IPS-18a (cell line): Measurements from ENCODE around the gene OR6K3.

ENCODE experiments used
- H3K27ac ChIP-seq: one replicate; pipeline ENCODE4 v1.5.1; 2013; ENCODE audit warnings: low read length
- H3K27me3 ChIP-seq: one replicate; pipeline ENCODE4 v1.6.1; 2013; ENCODE audit warnings: mild to moderate bottlenecking, low read length; ENCODE audit not compliant: control insufficient read depth, insufficient read depth
- H3K36me3 ChIP-seq: one replicate; pipeline ENCODE4 v1.6.1; 2013; ENCODE audit warnings: low read depth, low read length; ENCODE audit not compliant: control insufficient read depth
- H3K4me1 ChIP-seq: one replicate; pipeline ENCODE4 v1.6.1; 2013; ENCODE audit warnings: low read depth, low read length; ENCODE audit not compliant: control insufficient read depth
- H3K4me3 ChIP-seq: one replicate; pipeline ENCODE4 v1.5.1; 2013; ENCODE audit warnings: low read length
- H3K9ac ChIP-seq: one replicate; pipeline ENCODE4 v1.6.1; 2013; ENCODE audit warnings: mild to moderate bottlenecking, low read length, moderate library complexity
- H3K9me3 ChIP-seq: one replicate; pipeline ENCODE4 v1.6.1; 2013; ENCODE audit warnings: low read depth, low read length; ENCODE audit not compliant: control insufficient read depth

OR6K3 gene, protein sequence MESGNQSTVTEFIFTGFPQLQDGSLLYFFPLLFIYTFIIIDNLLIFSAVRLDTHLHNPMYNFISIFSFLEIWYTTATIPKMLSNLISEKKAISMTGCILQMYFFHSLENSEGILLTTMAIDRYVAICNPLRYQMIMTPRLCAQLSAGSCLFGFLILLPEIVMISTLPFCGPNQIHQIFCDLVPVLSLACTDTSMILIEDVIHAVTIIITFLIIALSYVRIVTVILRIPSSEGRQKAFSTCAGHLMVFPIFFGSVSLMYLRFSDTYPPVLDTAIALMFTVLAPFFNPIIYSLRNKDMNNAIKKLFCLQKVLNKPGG

DNA sequence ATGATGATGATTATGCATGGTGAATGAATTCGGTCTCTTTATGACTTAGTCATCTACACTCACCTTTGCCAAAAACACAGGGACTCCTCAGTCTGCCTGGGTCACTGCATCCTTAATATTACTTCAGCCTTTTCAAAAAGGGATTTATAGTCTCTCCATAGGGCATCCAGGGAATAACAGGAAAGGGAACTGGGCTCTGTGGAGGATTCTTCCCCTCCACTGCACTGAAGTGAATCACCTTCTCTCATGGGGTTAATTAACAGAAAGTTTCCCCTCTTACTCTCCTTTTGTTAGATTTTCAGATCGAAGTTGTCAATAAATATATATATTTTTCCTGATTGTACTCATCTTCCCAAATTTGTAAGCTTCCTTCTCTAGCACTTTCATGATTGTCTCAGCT, at the start of gene OR6K3:
Gene OR6K3 (minus strand): TSS at position 101 of the 400 bp plus-strand sequence. CDS start 2,605 bp downstream, outside the sequence.
- Histone ChIP-seq H3K27me3 (no peaks in the 10 kb centered on the region), H3K36me3 (no peaks in the 10 kb centered on the region), H3K4me1 (no peaks in the 10 kb centered on the region), H3K9ac (no peak within 1 kb of the TSS), H3K9me3 (no peaks in the 10 kb centered on the region), H3K27ac (no peak within 1 kb of the TSS), H3K4me3 (no peak within 1 kb of the TSS)

DNA sequence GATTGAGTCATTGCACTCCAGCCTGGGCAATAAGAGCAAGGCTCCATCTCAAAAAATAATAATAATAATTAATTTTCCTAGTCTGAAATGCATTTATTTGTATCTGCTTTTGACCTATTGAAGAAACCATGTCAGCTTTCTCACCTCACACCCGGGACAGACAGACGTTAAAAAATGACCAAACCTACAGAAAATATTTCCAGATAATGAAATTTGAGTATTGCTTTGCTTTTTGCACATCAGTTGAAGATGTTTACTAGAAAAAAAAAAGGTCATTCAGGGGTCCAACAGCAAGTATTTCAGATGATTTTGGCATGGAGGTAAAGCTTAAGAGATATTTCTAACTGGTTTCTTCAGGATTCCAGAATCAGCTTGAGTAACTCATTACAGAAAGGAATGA, 33.9 kb upstream of the OR6K3 start, which contains the start of gene OR6K6:
Gene OR6K6 (plus strand): TSS at position 301 of the 400 bp plus-strand sequence. CDS start 168 bp downstream, outside the sequence.
- Histone ChIP-seq H3K36me3 (no peaks in the 10 kb centered on the region), H3K9me3 (no peaks in the 10 kb centered on the region), H3K27me3 (no peaks in the 10 kb centered on the region), H3K4me3 (no peak within 1 kb of the TSS), H3K27ac (no peak within 1 kb of the TSS), H3K9ac (no peak within 1 kb of the TSS), H3K4me1 (no peaks in the 10 kb centered on the region)

DNA sequence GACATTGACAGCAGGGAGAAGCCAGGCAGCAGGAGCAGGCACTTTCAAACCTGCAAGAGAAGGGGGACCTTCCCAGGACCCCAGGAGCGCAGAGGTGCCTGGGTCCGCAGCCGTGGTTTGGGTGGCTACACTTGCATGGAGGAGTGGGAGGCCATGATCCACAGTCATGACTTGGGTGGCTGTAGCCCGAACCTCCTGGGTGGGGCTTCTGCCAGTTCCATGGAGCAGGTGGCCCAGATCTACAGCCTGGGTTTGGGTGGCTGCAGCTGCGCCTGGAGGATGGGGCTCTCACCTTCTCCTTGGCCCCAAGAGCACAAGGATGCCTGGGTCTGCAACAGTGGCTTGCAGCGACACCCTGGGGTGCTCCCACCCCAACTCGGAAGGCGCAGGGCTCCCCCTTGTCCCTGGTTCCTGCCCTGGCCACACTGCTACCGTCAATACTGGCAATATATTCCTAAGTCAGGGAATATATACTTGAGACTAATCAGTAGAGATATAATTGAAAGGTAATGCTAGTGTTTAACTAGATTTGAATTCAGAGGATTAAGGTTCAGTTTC, 31.7 kb upstream of the OR6K3 start:
- Histone ChIP-seq H3K4me1 (no peaks in the 10 kb centered on the region), H3K36me3 (no peaks in the 10 kb centered on the region), H3K9ac (no peak overlapping the region), H3K27me3 (no peaks in the 10 kb centered on the region), H3K27ac (no peak overlapping the region), H3K4me3 (no peak overlapping the region), H3K9me3 (no peaks in the 10 kb centered on the region)

DNA sequence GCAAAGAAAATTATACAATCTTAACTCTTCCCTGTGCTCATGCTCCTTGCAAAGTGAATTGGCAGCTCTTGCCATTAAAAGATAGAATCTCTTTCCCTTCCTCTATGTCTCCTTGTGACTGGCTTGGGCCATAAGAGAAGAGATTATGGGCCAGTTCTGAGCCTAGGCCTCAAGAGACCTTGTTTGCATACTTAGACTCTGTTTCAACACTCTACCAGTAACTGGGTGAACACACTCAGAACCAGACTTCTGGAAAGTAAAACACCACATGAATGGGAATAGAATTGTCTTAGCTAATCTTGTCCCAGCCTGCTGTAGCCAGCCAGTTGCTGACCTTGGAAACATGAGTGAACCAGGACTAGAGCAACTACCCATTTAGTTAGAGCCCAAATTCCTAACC, 15.3 kb upstream of the OR6K3 start:
- Histone ChIP-seq H3K27me3 (no peaks in the 10 kb centered on the region), H3K27ac (no peak overlapping the region), H3K9me3 (no peaks in the 10 kb centered on the region), H3K9ac (no peak overlapping the region), H3K4me1 (no peaks in the 10 kb centered on the region), H3K4me3 (no peak overlapping the region), H3K36me3 (no peaks in the 10 kb centered on the region)

DNA sequence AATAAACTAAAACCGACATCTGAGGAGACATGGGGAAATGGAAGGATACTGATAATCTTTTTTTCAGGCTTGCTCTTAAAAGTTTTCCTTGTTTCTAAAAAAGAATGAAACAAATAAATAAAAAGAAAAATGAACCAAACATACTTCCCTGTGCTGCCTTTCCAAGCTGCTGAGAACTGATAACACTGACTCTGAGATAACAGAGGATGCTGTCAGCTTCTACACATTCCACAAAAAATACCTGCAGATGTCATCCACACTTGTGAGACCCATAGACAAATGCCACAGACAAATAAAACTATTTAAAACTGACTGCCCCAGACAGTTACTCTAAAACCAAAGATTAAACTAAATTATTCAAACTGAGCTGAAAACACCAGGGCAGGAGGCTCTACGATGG, 12.0 kb upstream of the OR6K3 start:
- H3K9ac ChIP-seq: no peak overlapping the region
- no peak overlapping the region for H3K4me3 ChIP-seq
- no peak overlapping the region for H3K27ac ChIP-seq
- H3K36me3 ChIP-seq: no peaks in the 10 kb centered on the region
- H3K27me3 ChIP-seq: no peaks in the 10 kb centered on the region
- H3K9me3 ChIP-seq: no peaks in the 10 kb centered on the region
- no peaks in the 10 kb centered on the region for H3K4me1 ChIP-seq

DNA sequence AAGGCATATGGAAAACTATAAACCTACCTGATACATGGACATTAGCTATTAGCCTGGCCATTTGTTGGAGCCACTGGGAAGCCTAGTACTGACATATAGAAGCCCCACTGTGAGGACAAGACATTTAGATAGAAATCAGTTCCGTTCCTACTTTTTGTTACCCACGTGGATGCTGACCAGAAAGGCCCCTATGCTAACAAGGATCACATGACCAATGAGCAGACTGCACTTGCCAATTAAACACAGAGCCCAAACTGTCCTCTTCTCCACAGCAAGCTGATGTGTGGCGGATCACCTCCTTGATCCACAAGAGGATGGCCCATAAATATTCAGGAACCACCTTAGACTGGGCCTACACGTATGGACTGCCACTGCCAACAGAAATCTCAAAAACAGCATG, 11.2 kb upstream of the OR6K3 start:
- H3K9me3 ChIP-seq: no peaks in the 10 kb centered on the region
- no peaks in the 10 kb centered on the region for H3K4me1 ChIP-seq
- H3K4me3 ChIP-seq: no peak overlapping the region
- H3K27ac ChIP-seq: no peak overlapping the region
- no peak overlapping the region for H3K9ac ChIP-seq
- no peaks in the 10 kb centered on the region for H3K27me3 ChIP-seq
- no peaks in the 10 kb centered on the region for H3K36me3 ChIP-seq

DNA sequence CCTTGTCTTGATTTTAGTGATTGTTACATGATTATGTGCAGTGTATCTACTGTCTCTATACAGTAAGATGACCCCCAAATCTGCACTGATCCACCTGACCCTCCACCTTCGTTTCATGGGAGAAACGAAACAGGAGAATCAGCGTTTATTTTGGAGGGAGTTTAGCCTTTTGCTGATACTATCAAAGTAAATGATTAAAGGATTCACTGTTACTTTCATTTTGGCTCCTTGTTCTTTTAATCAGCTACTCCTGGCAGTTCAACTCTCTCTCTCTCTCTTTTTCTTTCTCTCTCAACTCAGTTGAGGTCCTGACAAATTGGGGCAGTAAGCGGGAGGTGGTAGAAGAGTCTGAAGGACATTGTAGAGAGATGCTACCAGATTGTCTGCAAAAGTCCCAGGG, 9.9 kb upstream of the OR6K3 start:
- H3K36me3 ChIP-seq: no peaks in the 10 kb centered on the region

DNA sequence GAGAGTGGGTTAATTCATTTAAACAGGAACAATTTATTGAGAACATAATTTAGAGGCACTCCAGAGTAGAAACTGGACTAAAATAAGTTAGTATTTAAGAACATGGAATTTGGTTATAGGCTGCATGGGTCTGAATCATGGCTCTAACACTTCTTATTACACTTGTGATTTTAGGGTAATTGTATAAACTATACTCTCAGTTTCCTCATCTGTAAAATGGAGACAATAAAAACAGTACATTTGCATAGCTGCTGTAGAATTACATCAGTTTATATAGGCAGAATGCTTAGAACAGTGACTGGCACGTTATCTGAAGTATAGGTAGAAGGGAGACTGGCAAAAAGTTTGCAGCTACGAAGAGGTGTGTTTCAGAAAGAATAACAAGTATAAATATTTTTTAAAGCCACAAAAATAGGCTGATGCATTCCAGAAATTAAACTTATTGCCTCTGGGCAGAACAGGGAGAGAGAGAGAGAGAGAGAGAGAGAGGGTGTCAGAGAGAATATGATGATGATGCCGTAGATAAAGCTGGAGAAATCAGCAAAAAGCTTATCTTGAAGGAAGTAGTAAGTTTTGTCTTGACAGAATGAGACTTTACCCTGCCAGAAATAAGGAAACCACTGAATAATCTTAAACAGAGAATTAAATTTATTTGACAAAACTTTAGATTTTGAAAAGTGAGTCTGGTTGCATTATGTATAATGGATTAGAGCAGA, 8.1 kb upstream of the OR6K3 start:
- no peak overlapping the region for H3K9ac ChIP-seq
- H3K27ac ChIP-seq: no peak overlapping the region
- H3K9me3 ChIP-seq: no peaks in the 10 kb centered on the region
- H3K27me3 ChIP-seq: no peaks in the 10 kb centered on the region
- H3K36me3 ChIP-seq: no peaks in the 10 kb centered on the region
- H3K4me1 ChIP-seq: no peaks in the 10 kb centered on the region
- H3K4me3 ChIP-seq: no peak overlapping the region

More for the DNA sequence above, 9.9 kb upstream of the OR6K3 start:
- Histone ChIP-seq H3K4me3 (no peak overlapping the region), H3K9ac (no peak overlapping the region), H3K27ac (no peak overlapping the region), H3K27me3 (no peaks in the 10 kb centered on the region), H3K9me3 (no peaks in the 10 kb centered on the region), H3K4me1 (no peaks in the 10 kb centered on the region)

DNA sequence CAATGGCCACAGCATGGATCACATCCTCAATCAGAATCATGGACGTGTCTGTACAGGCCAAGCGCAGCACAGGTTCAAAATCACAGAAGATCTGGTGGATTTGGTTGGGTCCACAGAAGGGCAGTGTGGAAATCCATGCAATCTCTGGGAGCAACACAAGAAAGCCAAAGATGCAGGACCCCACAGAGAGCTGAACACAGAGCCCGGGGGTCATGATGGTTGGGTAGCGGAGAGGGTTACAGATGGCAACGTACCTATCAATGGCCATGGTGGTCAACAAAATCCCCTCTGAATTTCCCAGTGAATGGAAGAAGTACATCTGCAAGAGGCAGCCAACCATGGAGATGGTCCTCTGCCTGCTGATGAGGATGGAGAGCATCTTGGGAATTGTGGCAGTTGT, 3.9 kb upstream of the OR6K3 start:
- H3K27ac ChIP-seq: no peak overlapping the region
- no peaks in the 10 kb centered on the region for H3K4me1 ChIP-seq
- no peak overlapping the region for H3K9ac ChIP-seq
- no peaks in the 10 kb centered on the region for H3K9me3 ChIP-seq
- H3K27me3 ChIP-seq: no peaks in the 10 kb centered on the region
- no peak overlapping the region for H3K4me3 ChIP-seq
- H3K36me3 ChIP-seq: no peaks in the 10 kb centered on the region

DNA sequence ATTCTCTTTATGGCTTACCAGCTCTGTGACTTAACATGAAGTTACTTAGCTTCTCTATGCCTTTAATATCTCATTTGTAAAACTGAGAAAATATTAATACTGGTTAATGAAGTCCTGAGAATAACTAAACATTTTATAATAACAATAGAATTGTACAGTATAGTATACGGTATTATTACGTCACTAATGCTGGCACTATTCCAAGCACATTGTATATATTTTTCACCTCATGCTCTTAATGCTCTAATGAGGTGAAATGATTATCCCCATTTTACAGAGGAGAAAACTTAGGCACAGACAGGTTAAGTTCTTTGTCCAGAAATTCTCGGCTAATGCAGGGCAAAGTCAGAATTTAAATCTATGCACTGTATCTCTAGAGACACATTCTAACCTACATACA, 856 bp downstream of the OR6K3 start:
- H3K9ac ChIP-seq: no peak overlapping the region
- no peaks in the 10 kb centered on the region for H3K27me3 ChIP-seq
- no peak overlapping the region for H3K27ac ChIP-seq
- H3K4me3 ChIP-seq: no peak overlapping the region
- no peaks in the 10 kb centered on the region for H3K9me3 ChIP-seq
- no peaks in the 10 kb centered on the region for H3K4me1 ChIP-seq
- no peaks in the 10 kb centered on the region for H3K36me3 ChIP-seq

DNA sequence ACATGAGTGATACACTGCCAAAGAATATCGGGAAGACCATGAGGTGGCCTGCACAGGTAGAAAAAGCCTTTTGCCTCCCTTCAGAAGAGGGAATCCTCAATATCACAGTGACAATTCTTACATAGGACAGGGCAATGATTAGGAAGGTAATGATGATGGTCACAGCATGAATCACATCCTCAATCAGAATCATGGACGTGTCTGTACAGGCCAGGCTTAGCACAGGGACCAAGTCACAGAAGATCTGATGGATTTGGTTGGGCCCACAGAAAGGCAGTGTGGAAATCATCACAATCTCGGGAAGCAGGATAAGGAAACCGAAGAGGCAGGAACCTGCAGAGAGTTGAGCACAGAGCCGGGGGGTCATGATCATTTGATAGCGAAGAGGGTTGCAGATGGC, 3.2 kb downstream of the OR6K3 start:
- Histone ChIP-seq H3K27me3 (no peaks in the 10 kb centered on the region), H3K27ac (no peak overlapping the region)

More for the DNA sequence above, 3.2 kb downstream of the OR6K3 start:
- H3K9ac ChIP-seq: no peak overlapping the region
- H3K9me3 ChIP-seq: no peaks in the 10 kb centered on the region
- no peaks in the 10 kb centered on the region for H3K4me1 ChIP-seq
- no peak overlapping the region for H3K4me3 ChIP-seq
- no peaks in the 10 kb centered on the region for H3K36me3 ChIP-seq
